ENCODE results near the gene AMOTL1.
A peak's percentile ranks its signal among the peaks of the same experiment; 100 is the strongest.
"Not testable (repeated sequence)": the region's sequence is repeated elsewhere in the genome, so short reads cannot be mapped to it uniquely, and the experiment has no call there.

Gene AMOTL1

DNA sequence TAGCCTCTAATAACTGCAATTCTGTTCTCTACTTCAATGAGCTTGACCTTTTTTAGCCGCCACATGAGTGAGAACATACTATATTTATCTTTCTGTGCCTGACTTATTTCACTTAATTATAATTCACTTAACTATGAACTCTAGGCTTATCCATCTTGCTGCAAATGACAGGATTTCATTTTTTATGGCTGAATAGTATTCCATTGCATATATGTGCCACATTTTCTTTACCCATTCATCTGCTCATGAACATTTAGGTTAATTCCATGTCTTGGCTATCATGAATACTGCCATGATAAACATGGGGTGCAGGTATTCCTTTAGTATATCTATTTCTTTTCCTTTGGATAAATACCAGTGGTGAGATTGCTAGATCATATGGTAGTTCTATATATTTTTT lies 120.0 kb downstream of the AMOTL1 start:
- DNase-seq = no peak

- DNase-seq = no peak
Measured at GRCh38 chr11:94895451-94895850, 127.3 kb downstream of the AMOTL1 start.

DNA sequence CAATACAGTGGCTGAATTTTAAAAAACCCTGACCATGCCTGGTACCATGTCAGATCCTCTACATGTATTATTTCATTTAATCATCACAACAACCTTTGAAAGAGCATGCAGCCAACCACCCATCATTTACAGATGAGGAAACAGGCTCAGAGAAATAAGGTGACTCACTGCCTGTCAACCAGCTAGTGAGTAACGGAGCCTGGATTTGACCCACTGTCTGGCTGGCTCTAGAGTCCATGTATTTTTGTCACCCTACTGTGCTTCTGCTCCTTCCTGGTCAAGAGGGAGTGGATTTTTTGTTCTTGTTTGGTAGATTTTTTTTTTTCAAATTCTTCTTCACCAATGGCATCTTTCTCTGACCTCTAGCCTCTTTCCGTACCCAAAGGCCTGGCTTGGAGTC lies 127.8 kb downstream of the AMOTL1 start:
- no peak for DNase-seq

DNA sequence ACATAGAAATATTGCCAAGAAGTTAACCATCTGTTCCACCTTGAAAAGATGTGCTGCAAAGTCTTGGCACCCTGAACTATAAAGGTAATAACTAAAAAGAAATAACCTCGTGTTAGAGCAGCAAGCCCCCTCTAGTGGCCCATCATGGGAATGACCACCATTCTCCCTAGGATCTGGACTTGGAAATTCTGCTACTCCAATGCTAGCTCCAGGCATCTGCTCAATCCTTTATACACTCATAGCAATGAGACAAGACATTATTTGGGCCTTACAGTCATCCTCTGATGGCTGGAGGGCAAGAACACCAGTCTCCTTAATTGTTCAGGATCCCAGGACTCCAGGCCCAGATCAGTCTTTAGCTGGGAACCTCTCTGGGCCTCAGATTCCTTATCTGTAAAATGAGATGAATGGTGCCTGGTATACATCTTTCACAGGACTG lies 129.2 kb downstream of the AMOTL1 start:
- DNase-seq = peak; percentile 67

GRCh38 chr11:94907226-94907625 lies 139.1 kb downstream of the AMOTL1 start:
- DNase-seq = no peak

DNA sequence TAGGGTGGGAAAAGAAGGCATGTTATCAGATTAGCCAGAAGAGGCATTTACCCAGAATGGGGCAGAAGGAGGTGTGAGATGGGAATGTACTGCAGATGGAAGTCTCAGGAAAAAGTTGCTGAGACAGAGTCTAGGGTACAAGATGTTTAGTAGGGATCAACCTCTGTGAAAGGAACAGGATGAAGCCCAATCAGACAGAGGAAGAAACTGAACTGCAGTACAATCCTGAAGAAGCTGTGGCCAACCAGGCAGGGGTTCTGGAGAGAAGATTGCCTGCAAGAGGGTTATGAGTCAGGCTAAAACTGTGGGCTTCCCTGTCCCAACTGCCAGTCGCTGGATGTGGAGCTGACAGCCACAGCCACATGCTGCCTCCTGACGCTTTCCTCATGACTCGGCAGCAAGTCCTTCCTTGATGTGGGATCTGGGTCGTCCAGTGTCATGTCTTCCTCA lies 141.2 kb downstream of the AMOTL1 start:
- DNase-seq = no peak

- DNase-seq = no peak
Measured at GRCh38 chr11:94910270-94910669, 142.1 kb downstream of the AMOTL1 start.

GRCh38 chr11:94910779-94911178 lies 142.6 kb downstream of the AMOTL1 start:
- DNase-seq = no peak

GRCh38 chr11:94912806-94913205 lies 144.7 kb downstream of the AMOTL1 start:
- DNase-seq = no peak

GRCh38 chr11:94913718-94914394 lies 145.7 kb downstream of the AMOTL1 start:
- not testable (repeated sequence) for DNase-seq

DNA sequence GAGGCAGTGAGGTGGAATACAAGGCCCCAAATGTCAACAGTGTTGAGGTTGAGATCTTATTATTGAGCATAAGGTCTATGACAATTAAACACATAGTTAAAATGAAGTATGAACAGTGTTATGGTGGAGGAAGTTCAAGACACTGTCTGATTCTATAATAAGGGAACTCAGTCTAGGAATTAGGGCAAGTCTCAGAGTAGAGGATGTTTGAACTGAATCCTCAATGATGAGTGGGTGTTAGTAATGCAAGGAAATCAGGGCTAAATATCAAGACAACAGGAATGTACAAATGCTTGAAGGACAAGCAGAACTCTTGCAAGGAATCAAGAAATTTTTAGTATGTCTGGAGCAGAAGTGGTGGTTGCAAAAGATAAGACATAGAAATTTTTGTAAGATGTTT lies 152.2 kb downstream of the AMOTL1 start:
- no peak for DNase-seq

DNA sequence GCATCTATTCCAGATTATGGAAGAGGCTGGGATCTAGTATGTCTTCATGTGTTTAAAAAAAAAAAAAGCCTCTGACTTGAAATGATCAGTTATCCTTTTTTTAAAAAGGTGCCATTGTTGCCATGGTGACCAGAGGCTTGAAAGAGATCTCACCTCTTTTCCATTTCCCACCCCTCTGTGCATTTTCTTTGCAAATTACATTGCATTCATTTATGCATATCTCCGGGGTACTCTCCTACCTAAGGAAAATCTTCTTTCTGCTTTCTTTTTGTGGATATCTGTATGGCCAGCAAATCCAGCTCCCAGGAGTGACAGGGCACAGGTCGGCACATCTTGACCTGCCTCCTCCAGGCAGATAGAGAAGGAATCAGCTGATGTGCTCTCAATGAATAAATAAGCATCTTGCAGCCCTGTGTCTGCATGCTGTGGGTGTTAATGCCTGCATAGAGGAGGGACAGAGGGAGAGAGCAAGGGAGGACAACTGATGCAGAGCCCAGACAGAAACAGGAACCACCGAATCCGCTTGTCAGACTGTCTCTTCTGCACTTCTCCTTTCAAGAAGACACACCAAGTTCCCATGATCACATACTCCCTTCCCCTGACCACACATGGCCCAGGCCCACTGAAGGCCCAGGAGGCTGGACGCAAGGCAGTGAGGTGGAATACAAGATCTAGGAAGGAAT lies 154.3 kb downstream of the AMOTL1 start:
- DNase-seq = no peak

DNA sequence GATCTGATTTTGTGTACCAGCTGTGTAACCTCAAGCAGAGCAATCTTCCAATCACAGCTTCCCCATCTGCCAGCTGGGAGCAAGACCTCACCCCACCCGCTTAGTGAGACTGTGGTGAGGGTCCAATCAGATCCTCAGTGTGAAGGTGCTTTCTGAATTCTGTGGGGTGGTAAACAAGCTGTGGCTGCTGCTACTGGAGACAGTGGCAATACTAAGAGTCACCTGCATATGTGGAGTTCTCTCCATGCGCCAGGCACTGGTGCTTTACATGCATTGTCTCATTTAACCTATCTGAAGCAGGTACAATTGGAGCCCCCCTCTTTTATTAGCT lies 154.8 kb downstream of the AMOTL1 start:
- DNase-seq = no peak

- no peak for DNase-seq
Measured at GRCh38 chr11:94924171-94924572, 156.0 kb downstream of the AMOTL1 start.

GRCh38 chr11:94924612-94925011 lies 156.5 kb downstream of the AMOTL1 start:
- DNase-seq = peak; percentile 66

- no peak for DNase-seq
Measured at GRCh38 chr11:94925422-94926270, 157.5 kb downstream of the AMOTL1 start.

GRCh38 chr11:94926271-94926625 lies 158.1 kb downstream of the AMOTL1 start:
- DNase-seq = no peak
